ENCODE measurements around the gene RBBP8NL. TPM values are rescaled to one million over a fixed set of nuclear protein-coding genes. Genes with fewer than 3 reads are reported as not detected.
A peak's percentile ranks its signal among the peaks of the same experiment; 100 is the strongest.

RBBP8NL gene
- total and polyA plus RNA-seq, 9 of the 15 experiments (the other 6 are each of a cell fraction or from before 2014, with no cell fraction given) = not detected

DNA sequence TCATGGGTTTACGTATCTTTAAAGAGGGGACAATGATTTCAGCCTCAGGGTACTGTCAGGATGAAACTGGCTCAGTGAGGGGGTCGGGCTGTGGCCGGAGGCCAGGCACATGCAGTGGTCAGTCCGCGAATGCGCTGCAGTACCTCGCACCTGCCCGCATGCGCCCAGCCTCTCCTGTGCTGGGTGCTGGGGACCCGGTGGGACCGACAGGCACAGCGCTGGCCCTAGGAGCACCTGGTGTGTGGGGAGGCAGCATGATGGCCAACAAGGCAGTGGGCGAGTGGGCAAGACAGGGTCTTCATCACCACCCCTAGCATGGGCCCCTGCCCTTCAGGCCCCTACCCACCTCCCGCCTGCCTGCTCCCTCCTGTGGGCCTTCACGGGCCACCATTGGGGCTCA lies 19.3 kb downstream of the RBBP8NL start:
- H3K9me3 ChIP-seq (replicated peaks; ENCODE audit: control insufficient read depth, insufficient read depth, low read depth, low read length) = no peaks in the 10 kb centered on the region
- H3K79me2 ChIP-seq (ENCODE audit: control insufficient read depth, insufficient read depth, low read length) = peaks cover 14% of the 10 kb centered on the region
- intact Hi-C loops (cut with micrococcal nuclease) (loop anchor here (5.0 kb wide), 1 partner anchor 79 kb away; no protein-coding TSS in a partner anchor), in situ Hi-C loops (cut with MboI) (no loop called here)
- DNase-seq (ENCODE audit: extremely low read depth in 1 of 4, low spot score in 3 of 4) = no peak
- no peak for ATAC-seq
- BruUV-seq (replicated peaks) = no TSS peak
- peaks cover 17 to 89% of the 10 kb centered on the region in 2 experiments for H3K4me1 ChIP-seq (replicated peaks in 1 of 2; ENCODE audit: control insufficient read depth in 2 of 2, insufficient read depth in 2 of 2, low read length in 2 of 2)
- peak overlapping the region; percentile 48 for H3K4me3 ChIP-seq
- 0 out of 2 replicates have a peak, but pooled peaks cover 8% of the 10 kb centered on the region for H4K20me1 ChIP-seq (replicated peaks; ENCODE audit: control insufficient read depth, insufficient read depth, low read length)
- peak overlapping the region; percentile 99; the same call in 1 of the 2 replicates for H2AFZ ChIP-seq (ENCODE audit: low read depth, low read length)
- H3K4me2 ChIP-seq (ENCODE audit: insufficient read depth, low read length) = peak overlapping the region; percentile 89
- H3K9ac ChIP-seq (ENCODE audit: insufficient read depth in 1 of 2, low read depth in 2 of 2, low read length in 2 of 2) = peak overlapping the region; percentile 65 to 95
- POLR2A ChIA-PET = interaction anchor here (0.6 to 0.7 kb wide), 2 partner anchors 35 to 190 kb away, joined by 3 to 4 read pairs; no protein-coding TSS in a partner anchor
- peaks cover 3% of the 10 kb centered on the region; the same call in 1 of the 3 replicates for H3K36me3 ChIP-seq (ENCODE audit: control insufficient read depth, insufficient read depth, low read length)
- H3K27me3 ChIP-seq (ENCODE audit: control insufficient read depth in 2 of 2, insufficient read depth in 2 of 2, low read length in 2 of 2) = no peaks in the 10 kb centered on the region
- CTCF ChIA-PET (ENCODE audit: low intra/inter-chr PET ratio) = no interaction called here
- TF ChIP-seq KAT8 (IDR thresholded peaks at IDR 0.05; ENCODE audit: low read depth) (no peak), KAT7 (CRISPR knock-in tag; IDR thresholded peaks at IDR 0.05; ENCODE audit: borderline replicate concordance) (0 out of 2 replicates have a peak, but pooled peaks have one; percentile 3), NR2C2 (CRISPR knock-in tag; IDR thresholded peaks at IDR 0.05) (no peak), NR2C2 (tag; IDR thresholded peaks at IDR 0.05) (0 out of 2 replicates have a peak, but pooled peaks have one; percentile 2)
- H3K9me1 ChIP-seq (ENCODE audit: control insufficient read depth, insufficient read depth, low read length) = peaks cover 4% of the 10 kb centered on the region
- 87% methylated on average over 14 of the region's 15 CpGs for WGBS (ENCODE audit: insufficient coverage, low coverage, missing lambda C conversion rate)
- no peak for FAIRE-seq
- H3K27ac ChIP-seq (ENCODE audit: extremely low read depth, low read depth, low read length) = peak overlapping the region; percentile 65; the same call in 2 of the 3 replicates

Measured in K562 (cell line).